Effector memory CD4-positive, alpha-beta T cell (primary cell): ENCODE data around the gene TTC21A.

Experiments used
- DNase-seq, 3 donors: peaks; one replicate each; pipeline ENCODE4 v3.0.0-alpha.2; 2020
- H3K27ac ChIP-seq: 2 replicates; pipeline ENCODE4 v1.7.0; 2013; ENCODE audit warnings: mild to moderate bottlenecking, low read length, moderate library complexity; ENCODE audit not compliant: insufficient read depth, poor library complexity, severe bottlenecking
- H3K27me3 ChIP-seq: replicated peaks from 2 replicates; pipeline ENCODE4 v1.7.0; 2013; ENCODE audit warnings: mild to moderate bottlenecking, low read length; ENCODE audit not compliant: insufficient read depth, control insufficient read depth, poor library complexity, severe bottlenecking
- H3K36me3 ChIP-seq: 2 replicates; pipeline ENCODE4 v1.7.0; 2013; ENCODE audit warnings: mild to moderate bottlenecking, low read length, moderate library complexity; ENCODE audit not compliant: control insufficient read depth, insufficient read depth
- H3K4me1 ChIP-seq: 2 replicates; pipeline ENCODE4 v1.7.0; 2013; ENCODE audit warnings: low read length, mild to moderate bottlenecking; ENCODE audit not compliant: control insufficient read depth, insufficient read depth, poor library complexity, severe bottlenecking
- H3K4me3 ChIP-seq: 2 replicates; pipeline ENCODE4 v1.7.0; 2013; ENCODE audit warnings: low read length, low read depth, mild to moderate bottlenecking; ENCODE audit not compliant: insufficient read depth, poor library complexity, severe bottlenecking
- H3K9me3 ChIP-seq: 2 replicates; pipeline ENCODE4 v1.7.0; 2013; ENCODE audit warnings: mild to moderate bottlenecking, low read length, moderate library complexity; ENCODE audit not compliant: control insufficient read depth

Gene TTC21A

GRCh38 chr3:39184968-39185285, 77.4 kb downstream of the TTC21A start:
- H3K27me3 ChIP-seq = no peaks in the 10 kb centered on the region
- peaks cover 12% of the 10 kb centered on the region for H3K4me1 ChIP-seq
- no peaks in the 10 kb centered on the region for H3K36me3 ChIP-seq
- no peak overlapping the region for H3K27ac ChIP-seq
- DNase-seq = no peak
- H3K9me3 ChIP-seq = no peaks in the 10 kb centered on the region
- no peak overlapping the region for H3K4me3 ChIP-seq

GRCh38 chr3:39185326-39185958, 78.0 kb downstream of the TTC21A start:
- Histone ChIP-seq H3K27me3 (no peaks in the 10 kb centered on the region), H3K27ac (no peak overlapping the region)

GRCh38 chr3:39185959-39186691, 78.6 kb downstream of the TTC21A start:
- H3K4me3 ChIP-seq = no peak overlapping the region

More at GRCh38 chr3:39185326-39185958, 78.0 kb downstream of the TTC21A start:
- H3K4me1 ChIP-seq = peaks cover 7% of the 10 kb centered on the region
- DNase-seq = no peak
- no peaks in the 10 kb centered on the region for H3K36me3 ChIP-seq
- H3K4me3 ChIP-seq = no peak overlapping the region
- H3K9me3 ChIP-seq = no peaks in the 10 kb centered on the region

GRCh38 chr3:39186692-39187151, 79.2 kb downstream of the TTC21A start:
- no peak for DNase-seq
- Histone ChIP-seq H3K36me3 (no peaks in the 10 kb centered on the region), H3K4me1 (no peaks in the 10 kb centered on the region), H3K27ac (no peak overlapping the region), H3K27me3 (no peaks in the 10 kb centered on the region), H3K9me3 (no peaks in the 10 kb centered on the region), H3K4me3 (no peak overlapping the region)

More at GRCh38 chr3:39185959-39186691, 78.6 kb downstream of the TTC21A start:
- Histone ChIP-seq H3K27me3 (no peaks in the 10 kb centered on the region), H3K9me3 (no peaks in the 10 kb centered on the region), H3K36me3 (no peaks in the 10 kb centered on the region), H3K27ac (no peak overlapping the region), H3K4me1 (peaks cover 2% of the 10 kb centered on the region)
- no peak for DNase-seq

- H3K27me3 ChIP-seq = no peaks in the 10 kb centered on the region
- H3K9me3 ChIP-seq = no peaks in the 10 kb centered on the region
- H3K27ac ChIP-seq = no peak overlapping the region
- H3K4me1 ChIP-seq = no peaks in the 10 kb centered on the region
- no peak overlapping the region for H3K4me3 ChIP-seq
- no peak for DNase-seq
- no peaks in the 10 kb centered on the region for H3K36me3 ChIP-seq
Measured at GRCh38 chr3:39187372-39188155, 80.1 kb downstream of the TTC21A start.
